Body of pancreas (tissue), 4 donors: Measurements from ENCODE around the gene NOL4L.

Experiments used
- CTCF ChIP-seq, 7 experiments: fragments of 450-650 bp in 4 of 7; fragments of 200-600 bp in 3 of 7; sonication (generic) in 3 of 7; IDR thresholded peaks; one replicate each; pipeline ENCODE4 v1.5.1; 2016 to 2019; ENCODE audit warnings: antibody characterized with exemption in 7 of 7
- POLR2A ChIP-seq, 3 donors: fragments of 450-650 bp; IDR thresholded peaks; one replicate each; pipeline ENCODE4 v1.6.1; 2016; ENCODE audit warnings: antibody characterized with exemption in 3 of 3, mild to moderate bottlenecking in 2 of 3

GRCh38 chr20:32421290-32421689 lies 163.8 kb downstream of the NOL4L start:
- TF ChIP-seq CTCF (IDR thresholded peaks at IDR 0.05) (no peak), POLR2A (IDR thresholded peaks at IDR 0.05) (no peak)
